GM21447 (cell line): Measurements from ENCODE around the gene DNAJC6.
"Not testable (repeated sequence)": the region's sequence is repeated elsewhere in the genome, so short reads cannot be mapped to it uniquely, and the experiment has no call there.

Experiments
- ATAC-seq: cut with Tn5 transposase; IDR thresholded peaks from one replicate; pipeline ENCODE4 v1.9.1; 2021; ENCODE audit not compliant: unreplicated experiment

Gene DNAJC6

DNA sequence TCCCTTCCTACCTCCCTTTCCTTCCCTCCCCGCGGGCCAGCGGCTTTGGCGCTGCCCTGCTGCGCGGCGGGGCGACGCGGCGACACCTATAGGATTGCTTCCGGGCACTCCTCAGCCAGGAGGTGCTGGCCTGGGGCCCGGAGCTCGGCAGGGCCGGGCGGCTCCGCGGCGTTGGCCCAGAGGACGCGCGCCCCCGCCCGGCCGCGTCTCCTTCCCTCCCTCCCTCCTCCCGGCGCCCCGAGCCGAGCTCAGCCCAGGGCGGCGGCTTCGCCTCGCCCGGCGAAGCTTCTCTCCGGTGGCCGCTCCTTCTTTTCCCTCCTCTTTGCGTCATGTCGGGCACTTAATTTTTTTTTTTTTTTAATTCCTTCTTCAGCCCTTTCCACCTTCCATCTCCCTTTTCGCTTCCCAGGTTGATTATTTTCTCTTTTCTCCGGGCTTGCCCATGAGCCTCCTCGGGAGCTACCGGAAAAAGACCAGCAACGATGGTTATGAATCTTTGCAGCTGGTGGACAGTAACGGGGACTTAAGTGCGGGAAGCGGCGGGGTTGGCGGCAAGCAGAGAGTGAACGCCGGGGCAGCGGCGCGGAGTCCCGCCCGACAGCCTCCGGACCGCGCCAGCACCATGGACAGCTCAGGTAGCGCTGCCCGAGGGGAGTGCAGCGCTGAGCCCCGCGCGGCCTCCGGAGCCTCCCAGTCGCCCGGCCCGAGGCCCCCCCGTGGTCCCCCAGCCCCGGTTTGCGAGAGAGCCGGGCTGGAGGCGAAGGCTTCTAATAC, at the start of gene DNAJC6:
DNAJC6 (plus strand) TSS at position 240 of the 774 bp plus-strand sequence; CDS start at position 443, 203 bp downstream.
- no peak for ATAC-seq

DNA sequence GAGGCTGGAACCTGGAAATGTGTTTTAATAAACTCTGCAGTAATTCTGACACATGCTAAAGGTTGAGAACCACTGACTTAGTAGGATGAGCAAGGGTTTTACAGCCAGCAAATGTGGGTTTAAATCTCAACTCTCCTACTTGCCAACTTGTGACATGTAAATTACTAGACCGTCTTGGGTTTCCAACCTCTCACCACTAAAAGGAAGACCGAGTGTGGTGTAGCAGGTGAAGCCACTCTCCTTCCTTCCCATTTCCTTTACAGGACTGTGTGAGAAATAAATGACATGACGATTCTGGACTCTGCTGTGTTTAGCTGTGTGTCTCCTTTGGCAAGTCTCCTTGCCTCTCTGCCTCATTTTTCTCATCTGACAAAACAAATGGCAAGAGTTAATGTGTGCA, 49.5 kb upstream of the DNAJC6 start:
- ATAC-seq = peak; percentile 40

DNA sequence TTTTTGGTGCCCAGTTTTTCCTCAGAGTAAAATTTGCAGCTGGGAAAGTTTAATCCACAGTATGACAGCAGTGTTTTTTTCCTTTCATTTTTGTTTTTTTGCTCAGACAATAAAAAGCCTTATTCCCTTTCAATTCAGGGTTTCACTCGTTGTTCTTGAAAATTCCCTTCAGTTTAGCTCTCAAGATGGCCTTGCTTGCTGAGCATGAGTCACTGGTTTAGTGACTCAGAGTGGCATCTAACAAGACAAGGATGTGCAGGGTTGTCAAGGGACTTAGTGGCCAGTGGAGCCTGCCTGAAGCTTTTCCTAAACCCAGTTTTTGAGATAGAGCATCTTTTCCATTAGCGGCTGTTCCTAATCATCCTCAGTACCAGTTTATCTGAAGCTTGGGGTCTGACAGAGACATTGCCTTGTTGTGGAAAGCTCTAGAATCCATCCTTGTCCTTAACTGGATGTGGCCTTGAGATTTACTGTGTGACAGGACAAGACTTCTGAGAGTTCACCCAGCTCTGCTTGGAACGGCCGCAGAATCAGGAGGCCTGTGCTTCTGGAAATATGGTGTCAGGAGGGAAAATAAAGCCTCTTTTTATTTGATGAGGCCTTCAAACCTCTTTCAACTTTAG, 48.4 kb upstream of the DNAJC6 start:
- ATAC-seq = peak; percentile 42

DNA sequence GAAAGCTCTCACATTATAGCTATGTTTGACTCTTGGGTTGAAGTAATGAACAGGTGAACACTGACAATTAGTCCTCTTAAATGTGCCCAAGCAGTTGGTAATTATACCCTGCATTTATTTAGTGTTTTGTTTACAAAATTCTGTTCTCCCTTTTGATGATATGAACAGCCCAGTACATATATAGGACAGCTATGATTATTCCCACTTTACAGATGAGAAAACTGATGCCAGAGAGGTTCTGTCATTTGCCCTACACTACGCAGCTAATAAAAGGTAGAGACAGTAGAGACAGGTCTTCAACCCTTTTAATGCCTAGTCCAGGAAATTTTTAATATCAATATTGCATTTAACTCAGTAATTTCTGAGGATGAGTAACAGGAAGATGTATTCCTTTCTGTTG, 46.1 kb upstream of the DNAJC6 start:
- no peak for ATAC-seq

DNA sequence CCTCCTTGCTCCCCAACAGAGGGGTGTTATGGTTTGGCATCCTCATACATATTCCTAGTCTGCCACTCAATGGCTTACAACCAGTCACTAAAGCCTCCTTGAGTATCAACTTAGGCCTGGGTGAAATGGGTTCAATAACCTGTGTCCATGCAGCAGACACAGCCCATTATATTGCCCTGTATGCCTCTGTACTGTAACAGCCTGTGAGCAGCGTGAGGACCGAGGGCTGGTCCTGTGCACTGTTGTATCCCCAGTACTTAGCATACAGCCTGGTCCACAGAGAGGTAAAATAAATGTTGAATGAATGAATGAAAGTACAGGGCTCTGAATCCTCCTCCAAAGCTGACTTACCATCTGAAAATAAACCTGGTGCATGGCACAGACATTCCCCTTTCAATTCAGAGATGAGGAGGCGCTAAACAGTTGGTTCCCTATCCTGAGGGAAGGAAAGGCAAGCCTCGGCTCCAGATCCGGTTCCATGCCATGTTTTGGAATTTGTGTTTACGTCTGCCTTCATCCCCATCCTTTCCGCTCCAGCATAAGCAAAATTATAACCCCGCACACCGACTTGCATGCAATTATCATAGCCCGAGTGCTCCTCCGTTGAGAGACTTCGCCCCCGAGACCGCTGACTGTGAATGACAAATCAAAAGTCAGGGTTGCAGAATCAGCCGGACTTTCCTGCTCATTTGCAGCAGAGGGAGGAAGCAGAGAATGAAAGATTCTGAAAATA, 45.0 kb upstream of the DNAJC6 start:
- no peak for ATAC-seq

DNA sequence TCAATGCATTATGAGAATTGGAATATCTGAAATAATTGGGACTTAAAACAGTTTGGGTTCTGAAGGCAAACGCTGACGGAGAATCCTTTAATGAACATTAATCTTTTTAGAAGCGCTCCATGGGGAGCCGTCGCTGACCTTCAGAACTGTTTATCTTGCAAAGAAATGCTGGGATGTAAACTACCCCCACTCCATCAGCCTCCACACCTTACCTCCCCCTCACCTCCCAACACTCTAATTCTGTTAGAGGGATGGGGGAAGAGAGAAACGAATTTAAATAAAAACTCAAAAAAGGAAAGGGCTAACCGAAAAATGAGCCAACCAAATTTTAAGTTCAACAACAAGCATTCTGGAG, 44.1 kb upstream of the DNAJC6 start:
- ATAC-seq = no peak

DNA sequence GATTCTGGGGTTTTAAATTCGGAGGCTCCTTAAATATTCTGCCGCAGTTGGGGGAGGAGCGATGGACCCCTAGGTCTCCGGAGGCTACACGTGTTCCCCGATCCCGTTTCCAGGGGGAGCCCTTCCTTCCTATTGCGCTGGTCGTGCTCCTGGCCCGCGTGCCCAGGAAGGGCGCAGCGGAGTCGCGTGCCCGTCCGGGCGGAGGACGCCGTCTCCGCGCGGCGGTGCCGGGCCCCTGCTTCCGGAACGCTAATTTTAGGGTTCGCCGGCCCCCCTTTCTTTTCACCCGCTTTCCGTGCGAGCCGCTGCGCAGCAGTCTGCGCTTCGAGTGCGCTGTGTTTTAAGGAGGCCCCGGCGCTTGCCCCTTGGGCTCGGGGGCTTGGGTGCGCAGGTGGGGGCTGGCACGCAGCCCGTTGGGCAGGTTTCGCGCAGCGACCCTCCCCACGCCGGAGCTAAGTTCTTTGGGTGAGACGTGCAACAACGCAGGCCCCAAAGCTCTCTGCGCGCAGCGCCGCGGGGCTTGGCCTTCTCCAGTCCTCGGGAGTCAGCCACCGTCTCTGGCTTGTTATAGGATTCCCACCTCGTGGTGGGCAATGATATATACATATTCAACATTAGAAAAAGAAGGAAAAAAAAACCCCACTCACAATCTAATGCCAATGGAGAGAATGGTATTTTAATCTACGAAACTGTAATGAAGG, 43.5 kb upstream of the DNAJC6 start:
- ATAC-seq = peak; percentile 47

DNA sequence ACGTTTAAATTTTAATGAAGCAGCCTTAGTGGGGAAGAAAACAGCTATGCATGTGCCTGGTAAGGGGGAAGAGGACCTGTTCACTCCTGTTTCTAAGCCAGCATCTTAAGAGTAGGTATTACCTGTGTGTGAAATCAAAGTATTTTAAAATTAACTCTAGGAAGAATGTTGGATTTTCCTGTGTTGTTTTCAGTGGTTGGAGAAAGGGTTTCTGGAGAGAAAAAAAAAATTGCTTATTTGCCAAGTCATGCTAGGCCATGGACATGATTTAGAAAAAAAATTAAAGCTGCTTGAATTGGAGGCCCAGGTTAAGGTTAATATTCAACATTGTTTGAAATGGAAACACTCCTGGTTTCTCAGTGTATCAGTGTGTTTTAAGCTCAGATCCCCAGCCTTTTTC, 42.9 kb upstream of the DNAJC6 start:
- ATAC-seq = no peak

DNA sequence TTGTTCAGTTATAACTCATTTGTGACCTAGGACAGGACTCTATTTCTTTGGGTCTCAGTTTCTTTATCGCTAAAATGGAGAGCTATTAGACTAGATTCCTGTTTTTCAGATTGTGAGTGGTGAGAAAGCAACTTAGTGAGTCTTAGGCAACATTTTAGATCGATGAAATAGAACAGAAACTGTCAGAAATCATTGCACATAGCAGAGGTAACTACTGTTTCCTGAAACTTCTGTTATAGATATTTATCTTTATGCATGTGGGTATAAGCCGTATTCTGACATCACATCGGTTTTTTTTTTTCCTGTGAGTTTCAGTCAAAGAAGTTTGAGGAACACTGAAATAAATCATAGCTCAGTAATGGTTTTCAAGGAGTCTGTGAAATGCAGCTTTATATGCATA, 42.1 kb upstream of the DNAJC6 start:
- ATAC-seq = no peak

DNA sequence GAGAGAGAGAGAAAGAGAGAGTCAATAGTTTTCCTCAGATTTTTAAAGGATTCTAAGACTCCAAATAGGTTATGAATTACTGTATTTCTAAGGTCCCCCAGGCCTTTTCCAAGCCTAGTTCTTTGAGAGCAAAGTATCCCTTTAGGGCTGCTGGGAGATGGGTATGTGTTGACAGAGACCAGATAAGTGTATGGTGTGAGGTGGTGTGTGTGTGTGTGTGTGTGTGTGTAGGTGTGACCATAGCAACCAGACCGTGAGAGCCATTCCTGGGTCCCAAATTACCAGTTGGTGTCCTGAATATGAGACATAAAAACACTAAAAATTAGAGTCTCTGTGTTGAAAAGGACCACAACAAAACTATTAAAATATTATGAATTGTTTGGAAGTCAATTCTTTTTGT, 41.7 kb upstream of the DNAJC6 start:
- ATAC-seq = no peak

DNA sequence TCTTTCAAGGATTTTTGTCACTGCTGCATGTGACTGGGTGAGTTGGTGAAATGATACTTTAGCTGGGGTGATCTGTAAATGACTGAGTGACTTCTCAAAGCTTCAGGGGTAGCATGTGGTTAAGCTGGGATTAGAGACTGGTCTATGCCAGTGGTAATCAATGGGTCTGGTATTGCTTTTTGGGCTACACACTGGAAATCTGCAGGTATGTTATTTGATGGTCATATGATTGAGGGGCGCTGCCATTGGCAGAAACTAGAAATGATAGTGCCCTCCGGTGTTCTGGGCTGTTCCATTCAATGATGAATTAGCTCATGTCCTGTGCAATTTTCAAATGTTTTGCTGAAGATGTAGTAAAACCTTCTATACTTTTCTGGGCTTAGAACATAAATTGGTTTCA, 39.7 kb upstream of the DNAJC6 start:
- no peak for ATAC-seq

DNA sequence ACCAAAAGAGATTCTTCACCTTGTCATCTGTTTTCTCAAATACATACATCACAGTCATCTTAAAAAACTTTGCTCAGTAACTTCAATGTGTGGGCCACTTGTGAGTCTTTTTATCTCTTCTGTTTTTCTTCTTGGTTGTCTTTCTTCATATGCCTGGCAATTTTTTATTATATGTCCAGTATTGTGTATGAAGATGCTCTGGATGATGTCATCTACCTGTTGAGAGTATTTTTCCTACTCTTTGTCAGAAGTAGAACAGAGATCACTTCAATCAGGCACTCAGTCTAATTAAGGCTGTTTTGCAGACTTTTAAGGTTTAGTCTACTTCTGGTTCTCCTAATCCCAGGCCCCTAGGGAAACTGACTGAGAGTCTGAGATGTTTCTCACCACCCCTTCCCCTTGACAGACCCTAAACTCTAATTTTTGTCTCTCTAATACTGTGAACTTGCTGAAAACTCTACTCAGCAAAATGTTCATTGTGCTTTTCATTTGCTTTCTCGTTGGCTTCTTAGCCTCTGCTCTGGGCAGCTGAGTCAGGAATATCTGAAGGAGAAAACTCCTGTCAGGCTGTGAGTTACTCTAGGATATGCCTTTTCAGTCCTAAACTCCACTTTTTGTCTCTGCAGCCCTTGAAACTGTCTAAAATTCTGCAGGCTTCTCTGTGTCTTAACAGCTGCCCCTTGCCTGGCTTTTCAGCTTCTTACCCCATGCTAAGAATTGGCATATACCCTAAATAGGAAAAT, 33.0 kb upstream of the DNAJC6 start:
- no peak for ATAC-seq

DNA sequence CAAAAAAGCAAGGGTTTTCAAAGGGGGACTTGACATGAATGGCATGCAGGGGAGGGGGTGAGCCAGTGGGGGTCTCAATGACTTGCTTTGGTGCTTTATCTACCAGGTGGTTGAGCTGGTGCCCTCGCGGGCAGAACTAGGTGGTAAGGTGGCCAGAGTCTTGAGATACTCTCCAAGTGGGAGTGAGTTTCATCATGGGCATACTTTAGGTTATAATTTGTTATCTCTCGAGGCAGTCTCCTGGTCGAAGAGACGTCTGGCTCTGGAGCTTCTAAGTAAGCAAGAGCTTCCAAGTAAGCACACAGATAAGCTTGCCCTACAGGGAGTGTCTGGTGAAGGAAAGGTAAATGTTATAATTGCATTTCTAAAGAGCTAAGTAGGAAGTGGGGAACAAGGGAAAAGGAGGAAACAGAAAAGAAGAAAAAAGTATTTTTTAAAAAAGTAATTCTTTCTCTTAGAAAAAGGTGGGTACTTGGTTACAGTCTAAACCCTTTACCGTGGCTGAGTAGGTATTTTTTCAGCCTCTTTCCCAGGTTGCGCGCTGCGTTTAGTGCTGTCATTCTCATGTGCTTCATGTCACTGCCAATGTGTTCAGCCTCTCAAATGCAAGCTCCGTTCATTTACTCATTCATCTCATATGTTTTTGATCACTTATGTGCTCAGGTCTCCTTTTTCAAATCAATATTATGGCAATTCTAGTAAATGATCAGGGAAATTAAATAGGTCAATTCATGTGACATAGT, 31.6 kb upstream of the DNAJC6 start:
- no peak for ATAC-seq

DNA sequence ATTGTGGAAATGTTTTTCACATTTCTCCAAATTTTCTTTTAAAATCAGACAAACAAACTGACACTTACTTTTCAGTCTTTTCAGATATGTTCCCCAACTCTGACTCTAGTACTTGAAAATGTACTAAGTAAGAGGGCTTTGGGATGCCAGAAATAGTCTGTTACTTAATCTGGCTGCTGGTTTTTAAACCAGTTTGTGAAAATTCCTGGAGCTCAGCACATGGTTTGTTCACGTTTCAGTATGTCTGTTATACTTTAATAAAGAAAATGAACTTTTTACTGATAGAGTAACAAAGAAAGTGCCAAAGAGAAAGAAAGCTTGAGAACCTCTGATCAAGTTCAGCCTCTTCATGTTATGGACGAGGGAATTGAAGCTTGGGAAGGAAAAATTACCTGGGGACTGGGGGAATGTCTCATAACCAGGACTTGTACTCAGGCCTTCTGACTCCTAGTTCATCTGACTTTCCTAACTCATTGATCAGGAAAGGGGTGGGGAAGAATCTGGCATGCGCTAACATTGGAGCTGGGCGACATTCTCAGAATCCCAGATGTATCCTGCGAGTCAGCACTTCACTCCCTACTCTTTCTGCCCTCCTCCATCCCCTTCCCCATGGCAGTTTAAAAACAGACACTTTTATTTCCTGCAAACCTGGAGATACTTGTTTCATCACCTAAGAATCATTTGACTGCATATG, 30.8 kb upstream of the DNAJC6 start:
- no peak for ATAC-seq

DNA sequence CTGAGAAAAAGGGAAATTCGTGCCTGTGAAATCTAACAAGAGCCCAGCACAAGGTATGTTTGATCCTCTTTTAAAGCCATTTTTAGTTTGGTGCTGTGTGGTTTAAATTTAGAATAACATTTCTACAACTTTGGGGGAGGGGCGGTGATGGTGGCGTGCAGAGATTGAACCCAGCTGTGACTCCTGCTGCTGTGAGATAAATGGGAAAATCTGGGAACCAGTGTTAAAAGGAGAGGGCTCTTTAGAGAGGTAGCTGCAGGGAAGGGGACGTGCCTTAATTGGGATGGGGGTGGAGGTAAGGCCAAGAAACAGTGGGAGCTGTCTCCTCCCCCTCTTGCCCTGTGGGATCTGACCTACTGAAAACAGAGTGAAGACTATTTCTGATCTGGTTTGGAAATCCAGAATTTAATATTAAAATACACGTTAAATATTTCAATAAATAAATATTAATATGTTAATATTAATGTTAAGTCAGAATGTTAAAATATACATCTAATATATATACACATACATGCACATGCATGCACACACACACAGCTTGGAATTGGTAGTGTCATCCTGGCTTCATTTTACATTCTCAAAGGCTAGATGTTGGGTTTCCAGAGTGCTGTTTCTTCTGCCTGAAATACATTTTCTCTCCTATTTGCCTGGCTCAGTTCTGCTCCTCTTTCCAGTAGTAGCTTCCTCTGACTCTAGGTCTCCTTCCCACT, 30.1 kb upstream of the DNAJC6 start:
- ATAC-seq = no peak

DNA sequence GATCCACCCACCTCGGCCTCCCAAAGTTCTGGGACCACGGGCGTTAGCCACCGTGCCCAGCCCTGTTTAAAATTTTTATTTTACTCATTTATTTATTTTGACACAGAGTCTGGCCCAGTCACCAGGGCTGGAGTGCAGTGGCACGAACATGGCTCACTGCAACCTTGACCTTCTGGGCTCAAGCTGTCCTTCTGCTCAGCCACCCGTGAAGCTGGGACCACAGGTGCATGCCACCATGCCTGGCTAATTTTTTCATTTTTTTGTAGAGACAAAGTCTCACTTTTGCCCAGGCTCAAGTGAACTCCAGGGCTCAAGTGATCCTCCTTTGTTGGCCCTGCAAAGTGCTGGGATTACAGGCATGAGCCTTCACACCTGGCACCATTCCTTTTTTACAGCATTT, 27.5 kb upstream of the DNAJC6 start:
- no peak for ATAC-seq

DNA sequence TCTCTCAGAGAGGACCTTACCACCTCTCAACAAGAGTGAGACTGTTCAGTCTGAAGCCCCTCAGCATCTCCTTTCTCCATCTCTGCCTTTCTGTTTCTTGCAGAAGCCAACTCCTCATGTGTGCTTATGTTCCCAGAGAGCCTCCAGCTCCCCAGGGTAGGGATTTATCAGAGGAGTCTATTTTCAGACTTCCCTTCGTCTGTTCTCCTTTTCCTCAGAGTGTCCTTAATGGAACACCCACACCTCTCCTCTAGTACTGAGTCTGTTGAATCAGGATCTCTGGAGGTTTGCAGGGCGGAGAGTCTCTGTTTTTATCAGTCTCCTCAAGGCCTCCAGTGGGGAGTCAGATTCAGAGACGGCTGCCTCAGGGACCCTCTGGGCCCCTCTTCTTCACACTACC, 25.1 kb upstream of the DNAJC6 start:
- no peak for ATAC-seq

DNA sequence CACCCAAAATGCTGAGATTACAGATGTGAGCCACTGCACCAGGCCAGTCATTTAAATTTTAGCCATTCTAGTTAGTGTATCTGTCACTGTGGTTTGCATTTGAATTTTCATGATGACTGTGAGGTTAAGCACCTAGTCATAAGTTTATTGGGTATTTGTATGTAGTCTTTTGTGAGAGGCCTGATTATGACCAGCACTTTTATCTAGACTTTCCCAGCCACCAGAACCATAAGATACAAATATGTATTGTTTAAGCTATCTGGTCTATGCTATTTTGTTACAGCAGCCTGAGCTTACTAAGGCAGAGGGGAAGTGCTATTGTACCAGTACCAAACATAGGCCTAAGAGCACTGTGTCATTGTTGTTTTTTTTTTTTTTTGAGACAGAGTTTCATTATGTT, 19.9 kb upstream of the DNAJC6 start:
- peak; percentile 77 for ATAC-seq

DNA sequence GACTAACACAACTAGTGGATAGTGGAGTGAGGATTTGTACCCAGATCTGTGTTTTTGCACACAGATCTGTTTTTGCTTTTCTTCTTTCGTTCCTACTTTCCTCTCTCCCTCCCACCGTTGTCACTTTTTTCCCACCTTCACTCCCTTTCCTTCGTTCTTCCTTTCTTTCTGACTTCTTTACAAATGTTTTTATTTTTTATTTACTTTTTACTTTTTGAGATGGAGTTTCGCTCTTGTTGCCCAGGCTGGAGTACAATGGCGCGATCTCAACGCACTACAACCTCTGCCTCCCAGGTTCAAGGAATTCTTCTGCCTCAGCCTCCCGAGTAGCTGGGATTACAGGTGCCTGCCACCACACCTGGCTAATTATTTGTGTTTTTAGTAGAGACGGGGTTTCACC, 17.5 kb upstream of the DNAJC6 start:
- ATAC-seq = not testable (repeated sequence)
